Adipose tissue (tissue), 3 donors: ENCODE data around the gene ZMIZ1. TPM values are rescaled to one million over a fixed set of nuclear protein-coding genes. Genes with fewer than 3 reads are reported as not detected.

Experiments used
- H3K27ac ChIP-seq: one replicate; pipeline ENCODE4 v1.5.1; 2013; ENCODE audit warnings: low read depth, low read length
- WGBS, 3 donors: extraction: QIAGEN DNeasy Blood & Tissue Kit; methylation state at CpG; one replicate each; pipeline ENCODE4 v1.1.7; 2013; 5-methylcytosine and 5-hydroxymethylcytosine counted together
- polyA plus RNA-seq, 3 donors: library from polyadenylated mRNA; stranded (reverse); fragments of 200-250 nt; gene quantifications; one replicate each; pipeline ENCODE4 v1.2.3, GENCODE V29; 2013
- donor health status: healthy with polysubstance abuse.
- donor health status: Bipolar disorder and iron deficiency.
- donor health status: healthy.

Gene ZMIZ1
- polyA plus RNA-seq, 3 donors = 17.4 to 37.1 (median 26.1) TPM

DNA sequence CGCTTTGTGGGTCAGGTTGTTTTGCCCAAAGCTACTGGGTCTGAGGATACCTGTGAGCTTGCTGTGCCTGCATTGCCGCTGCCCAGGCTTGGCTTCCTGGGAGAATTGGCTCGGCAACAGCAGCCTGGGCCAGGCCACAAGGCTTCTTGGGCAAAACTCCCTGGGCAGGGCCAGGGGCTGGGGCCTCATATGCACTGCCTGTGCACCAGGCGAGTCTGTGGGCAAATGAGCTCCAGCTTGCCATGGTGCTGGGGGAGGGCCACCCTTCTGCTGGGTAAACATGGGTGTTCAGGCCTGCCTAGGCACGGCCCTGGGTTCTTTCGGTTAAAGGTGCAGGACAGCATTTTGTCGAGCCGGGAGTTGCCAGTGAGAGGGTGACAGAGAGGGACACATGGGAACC, 19.4 kb downstream of the ZMIZ1 start:
- WGBS, 3 donors = 38 to 75% (median 58%) methylated on average over 8 of the region's 8 CpGs
- no peak overlapping the region for H3K27ac ChIP-seq

DNA sequence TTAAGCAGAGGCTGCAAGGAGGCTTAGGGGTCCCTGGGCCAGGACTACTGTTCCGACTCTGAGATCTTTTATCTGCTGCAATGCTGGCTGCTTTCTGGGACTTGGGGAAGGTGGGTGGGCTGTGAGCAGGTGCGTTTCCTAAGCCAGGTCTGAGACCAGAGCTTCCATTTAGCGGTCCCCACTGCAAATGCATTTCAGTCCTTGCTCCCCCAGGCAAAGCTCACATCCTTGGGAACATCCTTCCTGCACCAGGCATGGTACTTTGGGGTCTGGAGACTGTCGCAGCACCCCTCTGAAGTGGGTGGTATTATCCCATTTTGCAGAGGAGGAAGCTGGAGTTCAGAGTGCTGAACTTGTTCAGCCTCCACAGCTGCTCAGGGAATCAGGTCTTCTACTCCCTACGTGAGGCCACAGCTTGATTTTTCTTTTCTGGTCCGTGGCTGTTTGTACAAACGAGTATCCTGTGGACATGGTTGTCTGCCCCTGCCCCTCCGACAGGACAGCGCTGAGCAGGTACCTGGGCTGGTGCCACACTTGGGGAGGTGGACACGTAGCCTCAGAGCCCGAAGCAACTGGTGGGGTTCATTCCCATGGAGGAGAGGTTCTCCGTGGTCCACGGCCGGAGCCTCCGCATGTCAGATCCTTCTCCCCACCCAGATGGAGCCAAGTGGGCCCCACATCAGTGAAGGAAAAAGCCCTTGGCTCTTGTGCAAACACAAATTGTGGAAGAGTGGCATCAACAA, 20.0 kb downstream of the ZMIZ1 start:
- H3K27ac ChIP-seq = no peak overlapping the region
- 76 to 80% (median 80%) methylated on average over 15 of the region's 15 CpGs for WGBS, 3 donors

DNA sequence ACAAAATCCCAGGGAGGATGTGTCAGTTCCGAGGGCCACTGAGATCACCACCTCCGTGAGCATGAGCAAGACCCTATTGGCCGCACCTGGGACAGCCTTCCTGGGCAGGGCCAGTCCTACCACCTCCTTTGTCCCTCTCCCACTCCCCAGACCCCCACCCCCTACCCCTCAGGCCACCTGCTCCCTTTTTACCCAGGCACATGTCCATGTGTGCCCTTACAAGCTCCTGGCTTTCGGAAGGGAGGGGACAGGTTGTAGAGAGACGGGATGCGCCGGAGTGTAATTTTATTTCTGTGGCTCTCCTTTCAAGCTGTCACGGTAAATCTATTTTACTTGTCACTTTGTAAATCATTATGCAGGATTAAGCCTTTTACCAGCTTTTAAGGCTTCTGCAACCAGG, 20.9 kb downstream of the ZMIZ1 start:
- no peak overlapping the region for H3K27ac ChIP-seq
- WGBS, 3 donors = 76 to 86% (median 85%) methylated on average over 8 of the region's 8 CpGs

DNA sequence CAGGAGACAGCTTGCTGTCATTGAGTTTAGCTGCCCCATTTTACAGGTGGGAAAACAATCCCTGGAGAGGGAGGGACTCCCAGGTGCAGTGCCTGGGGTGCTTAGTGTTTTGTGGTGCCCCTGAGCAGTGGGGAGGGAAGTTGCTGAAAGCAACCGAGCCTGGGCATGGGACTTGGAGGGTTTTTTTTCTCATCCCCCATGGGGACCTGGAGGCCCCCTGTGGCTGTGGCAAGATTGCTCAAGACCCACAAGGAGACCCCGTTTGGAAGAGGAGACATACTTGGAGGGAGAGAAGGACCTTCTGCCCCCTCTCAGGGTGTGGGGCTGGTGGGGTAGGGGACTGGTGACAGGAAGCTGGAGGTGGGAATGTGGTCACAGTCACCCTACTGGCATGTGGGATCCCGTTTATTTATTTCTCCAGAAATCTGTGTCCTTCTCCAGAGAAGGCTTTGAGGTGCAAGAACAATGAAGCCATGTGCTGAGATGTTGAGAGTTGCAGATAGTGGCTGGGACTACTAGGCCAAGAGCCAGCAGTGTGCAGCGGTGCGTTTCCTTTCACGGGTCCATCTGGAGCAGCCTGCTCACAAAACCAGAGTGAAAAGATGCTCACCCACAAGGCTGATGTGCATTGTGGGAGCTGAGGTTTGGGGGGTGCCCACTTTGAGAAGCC, 21.5 kb downstream of the ZMIZ1 start:
- 13 to 38% (median 14%) methylated on average over 6 of the region's 6 CpGs for WGBS, 3 donors
- H3K27ac ChIP-seq = no peak overlapping the region

DNA sequence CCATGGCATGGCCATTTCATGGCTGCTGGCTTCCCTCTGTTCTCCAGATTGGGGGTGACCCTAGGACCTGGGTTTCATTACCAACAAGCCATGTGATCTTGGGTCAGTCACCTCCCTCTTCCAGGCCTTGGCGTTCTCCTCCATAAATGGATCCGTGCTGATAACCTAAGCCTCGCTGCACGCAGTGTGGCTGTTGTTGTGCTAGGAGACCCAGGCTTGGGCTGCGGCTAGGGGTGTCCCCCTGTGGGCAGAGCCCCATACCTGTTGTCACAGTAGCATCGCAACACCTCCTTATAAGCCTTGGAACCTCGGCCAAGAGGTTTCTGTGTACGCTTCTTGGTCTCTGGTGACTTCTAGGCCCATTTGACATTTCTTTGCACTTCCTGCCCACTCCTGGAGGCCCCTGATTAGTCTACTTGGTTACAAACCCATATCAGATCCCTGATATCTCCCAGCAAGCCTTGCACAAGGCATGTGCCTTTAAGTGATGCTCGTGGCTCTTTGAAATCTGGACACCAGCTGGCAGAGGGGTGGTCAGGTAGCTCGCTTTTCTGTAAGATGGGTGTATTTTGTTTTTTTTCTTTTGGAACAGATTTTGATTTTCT, 23.6 kb downstream of the ZMIZ1 start:
- 81 to 86% (median 83%) methylated on average over 10 of the region's 10 CpGs for WGBS, 3 donors
- H3K27ac ChIP-seq = peak overlapping the region; percentile 4

DNA sequence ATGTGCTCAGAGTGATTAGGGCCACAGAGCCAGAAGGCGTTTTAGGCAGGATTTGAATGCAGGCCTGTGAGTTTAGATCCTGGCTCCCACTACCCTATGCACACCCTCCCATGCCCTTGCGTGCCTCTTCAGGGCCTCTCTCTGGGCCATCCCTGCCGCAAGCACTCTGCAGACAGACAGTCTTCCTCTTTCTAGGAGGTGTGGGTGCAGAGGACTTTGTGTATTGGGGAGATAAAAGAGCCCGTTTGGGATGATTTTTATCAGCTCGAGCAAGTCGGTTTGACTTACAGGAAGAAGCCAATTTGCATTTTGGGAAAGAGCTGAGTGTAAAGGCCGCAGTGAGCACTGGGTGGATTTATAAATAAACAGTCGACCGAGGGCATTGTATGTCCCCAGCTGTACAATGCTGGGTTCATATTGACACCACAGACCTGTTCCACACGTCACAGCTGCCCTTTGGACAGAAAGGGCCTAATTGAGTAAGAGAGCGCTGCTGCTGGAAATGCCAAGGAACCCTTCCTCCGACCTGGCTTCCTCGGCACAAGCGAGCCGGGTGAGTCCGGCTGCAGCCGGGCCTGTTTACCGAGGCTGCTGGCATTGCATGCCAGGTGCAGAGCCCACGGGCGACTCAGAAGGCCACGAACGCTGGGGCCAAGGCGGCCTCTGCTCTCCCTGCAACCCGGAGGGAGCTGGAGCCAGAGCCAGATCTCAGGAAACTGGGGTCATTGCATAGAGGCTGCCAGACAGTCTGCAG, 25.1 kb downstream of the ZMIZ1 start:
- WGBS, 3 donors = 14 to 23% (median 16%) methylated on average over 24 of the region's 24 CpGs
- no peak overlapping the region for H3K27ac ChIP-seq

DNA sequence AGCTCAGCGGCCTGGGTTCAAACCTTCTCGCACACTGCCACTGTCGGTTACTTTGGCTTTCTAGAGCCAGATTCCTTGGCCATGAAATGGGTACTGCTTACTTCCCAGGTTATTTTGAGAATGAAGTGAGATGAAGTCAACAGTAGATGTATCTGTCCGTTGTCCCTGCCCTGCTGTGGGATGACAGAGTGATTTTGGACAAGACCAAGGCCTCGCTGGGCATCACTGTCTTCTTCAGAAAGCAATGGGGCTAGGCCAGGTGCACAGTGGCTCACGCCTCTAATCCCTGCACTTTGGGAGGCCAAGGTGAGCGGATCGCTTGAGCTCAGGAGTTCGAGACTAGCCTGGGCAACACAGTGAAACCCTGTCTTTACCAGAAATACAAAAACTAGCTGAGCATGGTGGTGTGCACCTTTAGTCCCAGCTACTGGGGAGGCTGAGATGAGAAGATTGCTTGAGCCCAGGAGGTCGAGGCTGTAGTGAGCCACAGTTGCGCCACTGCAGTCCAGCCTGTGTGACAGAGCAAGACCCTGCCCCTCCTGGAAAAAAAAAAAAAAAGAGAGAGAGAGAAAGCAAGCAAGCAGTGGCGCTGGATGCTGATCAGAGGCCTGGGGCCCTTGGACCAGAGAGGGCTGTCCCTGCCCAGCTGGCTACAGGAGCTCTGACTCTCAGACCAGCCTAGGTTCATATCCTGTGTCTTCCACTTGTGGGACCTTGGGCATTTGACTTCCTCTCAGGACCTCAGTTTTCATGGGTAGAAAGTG, 25.8 kb downstream of the ZMIZ1 start:
- H3K27ac ChIP-seq = no peak overlapping the region
- 66 to 73% (median 69%) methylated on average over 12 of the region's 12 CpGs for WGBS, 3 donors

DNA sequence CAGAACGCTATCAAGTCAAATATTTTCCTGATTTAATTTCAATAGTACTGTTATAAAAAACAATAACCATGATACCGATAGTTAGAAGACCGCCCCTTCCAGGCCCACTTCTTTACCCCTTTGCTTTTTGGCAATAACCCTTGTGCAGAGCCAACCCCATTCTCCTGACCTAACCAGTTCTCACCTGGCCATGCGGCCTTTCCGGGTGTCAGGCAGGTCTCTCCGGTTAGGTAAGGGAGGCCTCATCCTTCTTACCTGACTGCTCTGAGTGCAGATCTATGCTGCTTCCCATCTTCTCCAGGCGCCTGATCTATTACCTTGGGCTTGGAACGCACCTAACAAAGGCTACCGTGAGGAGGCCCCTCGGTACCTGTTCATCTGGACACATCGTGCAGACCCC, 26.6 kb downstream of the ZMIZ1 start:
- WGBS, 3 donors = 81 to 91% (median 85%) methylated on average over 11 of the region's 11 CpGs
- H3K27ac ChIP-seq = no peak overlapping the region

DNA sequence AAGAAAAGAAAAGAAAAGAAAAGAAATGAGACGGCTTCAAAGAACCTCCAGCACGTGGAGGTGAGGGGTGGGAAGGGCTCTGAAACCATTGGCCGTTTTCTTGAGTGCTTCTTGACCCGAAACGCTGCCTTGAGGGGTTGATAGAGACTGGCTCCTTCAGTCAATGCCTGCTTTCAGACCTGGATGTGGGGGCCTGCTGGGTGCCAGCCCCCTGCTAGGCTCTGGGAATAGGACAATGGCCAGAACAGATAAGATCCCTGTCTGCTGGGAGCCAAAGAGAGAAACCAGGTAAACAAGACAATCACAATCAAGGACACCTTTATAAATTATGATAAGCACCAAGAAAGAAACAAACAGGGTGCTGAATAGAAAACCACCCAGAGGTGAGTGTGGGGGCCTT, 27.7 kb downstream of the ZMIZ1 start:
- WGBS, 3 donors = 86 to 88% (median 86%) methylated on average over 5 of the region's 5 CpGs
- no peak overlapping the region for H3K27ac ChIP-seq

DNA sequence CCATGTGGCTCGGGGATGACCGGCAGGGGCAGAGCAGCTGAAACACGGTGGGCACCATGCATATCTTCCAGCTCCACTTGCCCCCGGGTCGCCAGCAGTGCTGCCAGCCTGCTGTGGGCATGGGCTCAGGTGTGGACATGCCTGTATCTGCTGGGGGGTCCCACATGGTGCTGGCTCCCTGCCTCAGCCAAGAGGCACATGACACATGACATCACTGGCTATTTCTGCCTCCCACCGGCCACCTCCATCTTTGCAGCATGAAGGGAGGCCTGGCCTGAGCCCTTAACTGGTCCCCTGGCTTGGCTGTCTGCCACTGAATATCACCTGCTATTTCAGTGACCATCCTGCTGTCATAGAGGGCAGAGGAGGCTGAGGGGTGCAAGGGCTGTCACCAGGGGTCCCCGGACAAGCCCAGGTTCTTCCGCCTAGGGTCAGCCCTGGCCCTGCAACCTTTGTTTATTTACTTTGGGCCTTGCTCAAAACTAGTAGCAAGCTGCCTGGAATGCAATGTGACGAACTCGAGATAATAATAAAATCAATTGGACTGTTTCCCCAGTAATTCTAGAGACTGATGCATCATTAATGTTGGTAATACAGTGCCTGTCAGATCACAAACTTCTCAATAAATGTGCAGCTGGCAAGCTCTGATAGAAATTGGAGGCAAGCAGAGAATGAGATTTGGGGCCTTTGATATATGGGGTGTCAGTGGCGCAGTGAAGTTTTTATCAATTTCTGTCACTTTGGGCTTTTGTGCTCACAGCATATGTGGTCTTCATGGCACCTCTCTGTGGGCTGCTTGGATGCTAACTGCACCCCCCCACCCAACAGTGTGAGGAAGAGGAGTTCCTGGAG, 28.5 kb downstream of the ZMIZ1 start:
- 52 to 73% (median 65%) methylated on average over 11 of the region's 11 CpGs for WGBS, 3 donors
- H3K27ac ChIP-seq = no peak overlapping the region

DNA sequence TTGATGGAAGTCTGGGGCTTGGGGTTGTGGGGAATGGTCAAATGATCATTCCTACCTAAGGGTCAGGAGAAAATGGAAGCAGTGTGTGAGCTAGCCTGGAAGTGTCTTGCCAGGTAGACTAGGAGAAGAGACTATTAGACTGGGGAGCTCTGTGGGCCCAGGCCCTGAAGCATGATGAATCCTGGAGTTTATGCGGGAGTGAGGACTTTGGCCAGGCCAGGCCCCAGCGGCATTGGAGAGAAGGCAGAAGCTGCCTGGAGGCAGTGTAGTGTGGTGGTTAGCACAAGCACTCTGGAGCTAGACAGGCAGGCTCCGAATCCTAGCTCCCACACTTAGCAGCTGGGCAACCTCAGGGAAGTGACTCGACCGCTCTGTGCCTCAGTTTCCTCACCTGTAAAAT, 29.3 kb downstream of the ZMIZ1 start:
- 94 to 96% (median 95%) methylated on average over 5 of the region's 5 CpGs for WGBS, 3 donors
- H3K27ac ChIP-seq = no peak overlapping the region

DNA sequence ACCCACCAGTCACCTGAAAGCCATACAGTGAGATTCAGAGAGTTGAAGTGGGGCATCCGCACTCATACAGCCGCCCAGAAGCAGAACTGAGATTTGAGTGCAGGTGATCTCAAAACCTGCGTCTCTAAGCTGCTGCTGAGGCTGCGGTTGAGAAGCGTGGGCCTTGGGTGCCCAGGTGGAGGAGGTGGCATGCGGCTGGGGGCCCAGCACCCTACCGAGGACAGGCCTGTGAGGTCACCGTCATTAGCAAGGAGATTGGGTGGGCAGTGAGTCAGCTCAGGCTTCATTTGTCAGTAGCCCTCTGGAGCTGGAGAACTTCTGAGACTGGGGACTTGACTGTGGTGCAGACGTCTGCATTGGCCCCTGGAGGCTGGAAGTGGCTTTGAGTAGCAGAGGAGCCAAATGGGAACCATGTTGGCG, 29.8 kb downstream of the ZMIZ1 start:
- H3K27ac ChIP-seq = no peak overlapping the region
- 86 to 90% (median 87%) methylated on average over 10 of the region's 10 CpGs for WGBS, 3 donors

DNA sequence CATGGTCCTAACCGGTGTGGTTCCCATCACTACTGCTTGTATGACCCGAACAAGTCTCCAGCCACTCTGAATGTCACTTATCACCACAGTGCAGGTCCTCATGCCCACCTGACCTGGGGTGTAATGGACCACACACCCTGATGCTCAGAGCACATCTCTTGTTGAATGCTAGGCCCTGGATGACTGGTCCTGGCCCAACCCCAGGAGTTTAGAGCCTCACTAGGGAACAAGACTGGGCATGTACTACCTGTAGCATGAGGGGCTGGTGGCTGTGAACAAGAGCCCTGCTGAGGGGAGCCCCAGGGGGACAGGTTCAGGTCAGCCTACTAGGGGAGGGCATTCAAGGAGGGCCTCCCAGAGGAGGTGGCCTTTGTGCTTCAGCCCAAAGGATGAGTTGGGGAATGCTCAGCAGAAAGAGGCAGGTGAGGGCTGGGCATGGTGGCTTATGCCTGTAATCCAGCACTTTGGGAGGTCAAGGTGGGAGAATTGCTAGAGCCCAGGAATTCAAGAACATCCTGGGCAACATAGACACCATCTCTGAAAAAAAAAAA, 31.2 kb downstream of the ZMIZ1 start:
- 92 to 100% (median 96%) methylated on average over 2 of the region's 2 CpGs for WGBS, 3 donors
- H3K27ac ChIP-seq = no peak overlapping the region

DNA sequence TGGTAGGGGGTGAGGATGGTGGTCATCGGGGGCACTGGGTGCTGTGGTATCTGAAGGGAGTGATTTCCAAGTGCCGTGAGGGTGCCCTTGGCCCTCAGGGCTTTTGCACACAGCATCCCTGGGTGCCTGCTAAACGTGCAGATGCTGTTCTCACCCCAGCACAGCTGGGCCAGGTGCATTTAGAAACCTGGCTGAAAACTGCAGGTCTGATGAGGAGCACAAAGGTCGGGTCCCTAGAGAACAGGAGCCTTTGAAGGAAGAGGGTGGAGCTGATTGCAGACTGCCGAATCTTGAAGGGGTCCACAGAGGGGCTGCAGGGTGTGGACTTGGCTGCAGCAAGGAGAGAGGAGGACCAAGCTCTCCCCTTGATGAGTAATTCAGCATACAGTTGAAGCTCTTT, 32.0 kb downstream of the ZMIZ1 start:
- 39 to 60% (median 55%) methylated on average over 5 of the region's 5 CpGs for WGBS, 3 donors
- no peak overlapping the region for H3K27ac ChIP-seq

DNA sequence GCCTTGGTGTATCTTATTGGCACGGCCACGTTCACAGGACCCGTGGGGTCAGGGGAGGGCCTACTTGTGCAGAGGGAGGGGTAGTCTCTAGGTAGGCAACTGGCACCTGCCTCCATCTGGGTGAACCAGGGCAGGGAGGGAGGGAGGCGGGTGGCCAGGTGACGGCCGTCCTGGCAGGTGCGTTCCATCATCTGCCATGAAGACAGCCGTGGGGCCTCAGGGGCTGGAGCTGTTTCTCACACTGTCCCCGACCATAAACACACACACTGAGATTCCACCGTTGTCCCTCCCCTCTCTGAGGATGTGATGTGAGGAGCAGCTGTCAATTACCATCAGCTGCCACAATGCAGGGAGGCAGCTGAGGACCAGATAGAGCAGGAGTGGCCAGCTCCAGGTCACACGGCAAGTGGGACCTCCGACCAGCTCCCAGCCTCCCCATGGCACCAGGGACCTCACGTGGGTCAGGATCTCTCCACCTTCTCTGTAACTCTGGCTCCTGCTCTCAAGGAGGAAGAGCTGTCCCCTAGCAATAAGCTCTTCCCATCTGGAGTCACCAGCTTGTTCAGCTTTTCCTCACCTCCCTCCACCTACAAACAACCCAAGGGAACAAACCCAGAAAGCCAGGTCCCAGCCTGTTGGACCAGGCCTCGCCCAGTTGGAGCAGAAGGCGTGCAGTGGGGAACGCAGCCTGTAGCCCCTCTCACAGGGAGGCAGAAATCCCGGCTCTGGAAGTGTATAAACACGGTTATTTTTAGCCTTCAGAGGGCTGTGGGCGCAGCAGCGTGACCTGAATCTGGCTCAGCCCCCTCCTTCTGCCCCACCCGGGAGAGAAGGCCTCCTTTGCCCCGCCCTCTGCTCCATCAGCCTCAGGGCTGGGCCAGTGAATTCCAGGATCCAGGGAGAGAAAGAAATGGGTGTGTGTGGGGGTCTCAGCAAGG, 33.1 kb downstream of the ZMIZ1 start:
- no peak overlapping the region for H3K27ac ChIP-seq
- 26 to 41% (median 36%) methylated on average over 21 to 22 of the region's 22 CpGs for WGBS, 3 donors

DNA sequence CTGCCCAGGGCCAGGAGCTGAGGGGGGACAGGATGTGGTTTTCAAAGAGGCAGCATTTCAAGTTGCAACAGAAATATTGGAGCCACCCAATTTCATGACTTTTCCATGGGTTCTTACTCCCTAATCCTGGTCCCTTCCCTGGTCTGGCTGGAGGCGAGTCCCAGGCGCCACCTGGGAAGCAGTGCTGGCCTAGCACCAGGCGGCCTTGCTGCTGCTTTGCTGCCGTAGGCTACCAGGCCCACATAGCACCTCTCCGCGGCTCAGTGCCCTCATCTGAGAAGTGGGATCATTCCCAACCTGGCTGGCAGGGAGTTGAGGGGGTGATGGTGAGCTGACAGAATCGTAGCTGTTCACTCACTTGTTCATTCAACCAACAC, 33.7 kb downstream of the ZMIZ1 start:
- WGBS, 3 donors = 61 to 69% (median 65%) methylated on average over 7 of the region's 7 CpGs
- no peak overlapping the region for H3K27ac ChIP-seq
